Smooth muscle cell (in vitro differentiated cells): Measurements from ENCODE around the gene PKD1L1. TPM values are rescaled to one million over a fixed set of nuclear protein-coding genes. Genes with fewer than 3 reads are reported as not detected.
A peak's percentile ranks its signal among the peaks of the same experiment; 100 is the strongest.

Experiments
- DNase-seq: peaks from one replicate; lab custom pipeline; 2025; ENCODE audit not compliant: unreplicated experiment; lab: John Stamatoyannopoulos, UW
- H2AFZ ChIP-seq: fragments of 200-600 bp; sonication (generic); 2 replicates; pipeline ENCODE4 v1.6.0; 2016; ENCODE audit warnings: antibody characterized with exemption, low read depth, mild to moderate bottlenecking
- H3F3A ChIP-seq: fragments of 200-600 bp; sonication (generic); 2 replicates; pipeline ENCODE4 v1.6.0; 2017; ENCODE audit warnings: antibody characterized with exemption, low read depth
- H3K27ac ChIP-seq: fragments of 200-600 bp; sonication (generic); 2 replicates; pipeline ENCODE4 v1.5.1; 2016; ENCODE audit warnings: low read depth, mild to moderate bottlenecking
- H3K27me3 ChIP-seq: fragments of 200-600 bp; sonication (generic); 2 replicates; pipeline ENCODE4 v1.6.1; 2016; ENCODE audit warnings: low read depth, mild to moderate bottlenecking
- H3K36me3 ChIP-seq: fragments of 200-600 bp; sonication (generic); 2 replicates; pipeline ENCODE4 v1.5.1; 2016; ENCODE audit warnings: low read depth
- H3K4me1 ChIP-seq: fragments of 200-600 bp; sonication (generic); 2 replicates; pipeline ENCODE4 v1.5.1; 2016; ENCODE audit warnings: low read depth
- H3K4me2 ChIP-seq: fragments of 200-600 bp; sonication (generic); 2 replicates; pipeline ENCODE4 v1.6.0; 2016; ENCODE audit warnings: mild to moderate bottlenecking
- H3K4me3 ChIP-seq: fragments of 200-600 bp; sonication (generic); 2 replicates; pipeline ENCODE4 v1.5.1; 2016; ENCODE audit warnings: mild to moderate bottlenecking
- H3K79me2 ChIP-seq: fragments of 200-600 bp; sonication (generic); 2 replicates; pipeline ENCODE4 v1.6.0; 2016; ENCODE audit warnings: low read depth, mild to moderate bottlenecking
- H3K9ac ChIP-seq: fragments of 200-600 bp; sonication (generic); 2 replicates; pipeline ENCODE4 v1.6.0; 2016; ENCODE audit warnings: low read depth
- H3K9me3 ChIP-seq: fragments of 200-600 bp; sonication (generic); replicated peaks from 2 replicates; pipeline ENCODE4 v1.5.1; 2016; ENCODE audit warnings: low read depth
- H4K20me1 ChIP-seq: fragments of 200-600 bp; sonication (generic); 2 replicates; pipeline ENCODE4 v1.6.0; 2016; ENCODE audit warnings: low read depth
- WGBS: methylation state at CpG from one replicate; pipeline ENCODE4 v1.1.7; 2016; ENCODE audit warnings: low lambda C conversion rate; 5-methylcytosine and 5-hydroxymethylcytosine counted together
- polyA plus RNA-seq: library from polyadenylated mRNA; unstranded; fragments of >200 nt; fragmentation: Nextera tagmentation; extraction: Ambion mirVana; gene quantifications from 2 replicates; pipeline ENCODE4 v1.2.1, GENCODE V29; 2016
- total RNA-seq: library from RNA; depleted of rRNA; stranded (reverse); fragments of >200 nt; gene quantifications from 2 replicates; pipeline ENCODE4 v1.2.3, GENCODE V29; 2014
- TF ChIP-seq, protein P1 (sequence below): fragments of 200-600 bp; sonication (generic); IDR thresholded peaks from 2 replicates; pipeline ENCODE4 v1.5.1; 2017; ENCODE audit warnings: borderline replicate concordance, mild to moderate bottlenecking, antibody characterized with exemption; ENCODE audit not compliant: insufficient read depth, poor library complexity, severe bottlenecking

Gene PKD1L1
- total and polyA plus RNA-seq, 2 experiments from 2014 or later = 0.04 to 0.06 TPM

- Histone ChIP-seq H3K27me3 (peaks cover 5% of the 10 kb centered on the region), H3K4me3 (no peak overlapping the region), H3K4me1 (peaks cover 6% of the 10 kb centered on the region), H3K9ac (no peak overlapping the region), H3K27ac (no peak overlapping the region), H3K4me2 (no peak overlapping the region), H3K79me2 (no peaks in the 10 kb centered on the region), H2AFZ (no peak overlapping the region), H3K36me3 (no peaks in the 10 kb centered on the region), H3K9me3 (no peaks in the 10 kb centered on the region), H4K20me1 (no peaks in the 10 kb centered on the region), H3F3A (no peaks in the 10 kb centered on the region)
- 94% methylated on average over 2 of the region's 2 CpGs for WGBS
- TF ChIP-seq, protein P1, sequence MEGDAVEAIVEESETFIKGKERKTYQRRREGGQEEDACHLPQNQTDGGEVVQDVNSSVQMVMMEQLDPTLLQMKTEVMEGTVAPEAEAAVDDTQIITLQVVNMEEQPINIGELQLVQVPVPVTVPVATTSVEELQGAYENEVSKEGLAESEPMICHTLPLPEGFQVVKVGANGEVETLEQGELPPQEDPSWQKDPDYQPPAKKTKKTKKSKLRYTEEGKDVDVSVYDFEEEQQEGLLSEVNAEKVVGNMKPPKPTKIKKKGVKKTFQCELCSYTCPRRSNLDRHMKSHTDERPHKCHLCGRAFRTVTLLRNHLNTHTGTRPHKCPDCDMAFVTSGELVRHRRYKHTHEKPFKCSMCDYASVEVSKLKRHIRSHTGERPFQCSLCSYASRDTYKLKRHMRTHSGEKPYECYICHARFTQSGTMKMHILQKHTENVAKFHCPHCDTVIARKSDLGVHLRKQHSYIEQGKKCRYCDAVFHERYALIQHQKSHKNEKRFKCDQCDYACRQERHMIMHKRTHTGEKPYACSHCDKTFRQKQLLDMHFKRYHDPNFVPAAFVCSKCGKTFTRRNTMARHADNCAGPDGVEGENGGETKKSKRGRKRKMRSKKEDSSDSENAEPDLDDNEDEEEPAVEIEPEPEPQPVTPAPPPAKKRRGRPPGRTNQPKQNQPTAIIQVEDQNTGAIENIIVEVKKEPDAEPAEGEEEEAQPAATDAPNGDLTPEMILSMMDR = no peak
- DNase-seq = no peak
These were observed 53.2 kb downstream of the PKD1L1 start for GRCh38 chr7:47895026-47895425.

GRCh38 chr7:47893721-47894365 is 54.4 kb downstream of the PKD1L1 start:
- H3K4me1 ChIP-seq = peaks cover 6% of the 10 kb centered on the region
- H2AFZ ChIP-seq = no peak overlapping the region
- 90% methylated on average over 15 of the region's 15 CpGs for WGBS
- no peak overlapping the region for H3K9ac ChIP-seq
- no peaks in the 10 kb centered on the region for H3K79me2 ChIP-seq
- TF ChIP-seq, protein P1 = no peak
- H3F3A ChIP-seq = no peaks in the 10 kb centered on the region
- no peak overlapping the region for H3K4me3 ChIP-seq
- no peak overlapping the region for H3K27ac ChIP-seq
- H3K4me2 ChIP-seq = no peak overlapping the region
- H3K9me3 ChIP-seq = no peaks in the 10 kb centered on the region
- H3K27me3 ChIP-seq = peaks cover 5% of the 10 kb centered on the region
- no peaks in the 10 kb centered on the region for H3K36me3 ChIP-seq
- no peak for DNase-seq
- no peaks in the 10 kb centered on the region for H4K20me1 ChIP-seq

DNA sequence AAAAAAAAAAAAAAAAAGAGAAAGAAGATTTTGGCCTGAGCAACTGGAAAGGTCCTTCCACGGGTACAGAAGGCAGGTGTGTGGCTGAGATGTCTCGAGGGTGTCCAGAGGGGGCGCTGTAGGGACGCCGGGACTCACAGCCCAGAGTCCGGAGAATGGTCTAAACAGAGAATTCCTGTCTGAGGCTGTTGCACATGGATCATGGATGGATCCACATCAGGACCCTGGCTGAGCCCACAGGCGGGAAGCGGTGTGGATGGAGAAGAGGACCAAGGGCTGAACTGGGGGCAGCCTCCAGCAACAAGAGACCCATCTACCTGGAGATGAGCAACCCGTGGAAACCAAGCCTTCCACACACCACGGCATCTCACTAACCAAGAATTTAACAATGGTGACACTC is 55.0 kb downstream of the PKD1L1 start:
- H3K36me3 ChIP-seq = no peaks in the 10 kb centered on the region
- no peaks in the 10 kb centered on the region for H3F3A ChIP-seq
- WGBS = 64% methylated on average over 10 of the region's 10 CpGs
- DNase-seq = no peak
- no peak overlapping the region for H3K27ac ChIP-seq
- no peaks in the 10 kb centered on the region for H3K79me2 ChIP-seq
- no peaks in the 10 kb centered on the region for H3K9me3 ChIP-seq
- H2AFZ ChIP-seq = no peak overlapping the region
- H3K9ac ChIP-seq = no peak overlapping the region
- H4K20me1 ChIP-seq = no peaks in the 10 kb centered on the region
- no peak overlapping the region for H3K4me3 ChIP-seq
- peaks cover 5% of the 10 kb centered on the region for H3K27me3 ChIP-seq
- TF ChIP-seq, protein P1 = peak; percentile 18
- H3K4me2 ChIP-seq = no peak overlapping the region
- H3K4me1 ChIP-seq = peaks cover 6% of the 10 kb centered on the region

DNA sequence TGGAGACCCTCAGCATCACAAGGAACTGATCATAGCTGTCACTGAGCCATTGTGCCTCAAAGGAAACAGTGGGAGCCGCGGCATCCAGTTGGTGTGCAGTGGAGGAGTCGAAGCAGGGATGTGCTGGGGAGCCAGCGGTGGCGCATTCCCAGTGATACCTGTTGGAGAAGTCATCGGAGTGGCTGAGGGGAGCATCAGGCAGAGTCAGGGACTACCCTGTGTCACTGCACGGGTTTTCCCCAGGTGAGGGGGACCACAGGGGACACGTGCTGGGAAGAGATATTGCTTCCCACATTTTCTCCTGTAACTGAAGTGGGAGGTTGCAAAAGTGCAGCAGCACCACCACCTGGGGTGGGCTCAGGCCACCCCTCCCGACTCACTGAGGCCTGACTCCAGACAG is 57.7 kb downstream of the PKD1L1 start:
- Histone ChIP-seq H3K4me3 (no peak overlapping the region), H3K27me3 (no peaks in the 10 kb centered on the region), H3F3A (no peaks in the 10 kb centered on the region), H3K27ac (no peak overlapping the region), H3K9ac (no peak overlapping the region), H2AFZ (no peak overlapping the region), H3K79me2 (no peaks in the 10 kb centered on the region), H4K20me1 (no peaks in the 10 kb centered on the region), H3K4me2 (no peak overlapping the region), H3K36me3 (no peaks in the 10 kb centered on the region), H3K4me1 (no peaks in the 10 kb centered on the region), H3K9me3 (no peaks in the 10 kb centered on the region)
- TF ChIP-seq, protein P1 = no peak
- WGBS = 95% methylated on average over 9 of the region's 9 CpGs
- DNase-seq = no peak
